Lung (tissue), 12 donors: ENCODE results near the gene CUBN. TPM values are rescaled to one million over a fixed set of nuclear protein-coding genes. Genes with fewer than 3 reads are reported as not detected.

ENCODE experiments used
- ATAC-seq: fragments of 200-7000 bp; cut with Tn5 transposase; one replicate; pipeline ENCODE4 v1.9.1; 2020; ENCODE audit warnings: moderate number of reproducible peaks; ENCODE audit not compliant: insufficient read depth, low FRiP score
- DNase-seq, 3 donors: peaks; one replicate each; pipeline ENCODE4 v3.0.0-alpha.2; 2013 to 2017
- H3K27ac ChIP-seq, 2 donors: one replicate each; pipeline ENCODE4 v1.5.1; 2013; ENCODE audit warnings: mild to moderate bottlenecking in 2 of 2, moderate library complexity in 2 of 2, control low read depth in 1 of 2, inconsistent platforms in 1 of 2, low read depth in 1 of 2, low read length in 1 of 2
- H3K27me3 ChIP-seq, 3 donors: one replicate each; pipeline ENCODE4 v1.5.1; 2013; ENCODE audit warnings: low read length in 2 of 3; ENCODE audit not compliant: control insufficient read depth in 3 of 3, insufficient read depth in 3 of 3
- H3K36me3 ChIP-seq, 4 donors: one replicate each; pipeline ENCODE4 v1.5.1; 2013; ENCODE audit warnings: low read length in 4 of 4, mild to moderate bottlenecking in 1 of 4, moderate library complexity in 1 of 4; ENCODE audit not compliant: control insufficient read depth in 4 of 4, insufficient read depth in 4 of 4
- H3K4me1 ChIP-seq, 5 donors: one replicate each; pipeline ENCODE4 v1.5.1; 2013; ENCODE audit warnings: low read length in 5 of 5, mild to moderate bottlenecking in 2 of 5, moderate library complexity in 1 of 5; ENCODE audit not compliant: control insufficient read depth in 5 of 5, insufficient read depth in 5 of 5
- H3K4me3 ChIP-seq: one replicate; pipeline ENCODE4 v1.5.1; 2013; ENCODE audit warnings: mild to moderate bottlenecking, control low read depth, moderate library complexity
- H3K9ac ChIP-seq, 2 donors: one replicate each; pipeline ENCODE4 v1.5.1; 2013; ENCODE audit warnings: low read length in 2 of 2, control low read depth in 1 of 2; ENCODE audit not compliant: insufficient read depth in 1 of 2
- H3K9me3 ChIP-seq, 4 donors: one replicate each; pipeline ENCODE4 v1.5.1; 2013; ENCODE audit warnings: low read length in 3 of 4, mild to moderate bottlenecking in 1 of 4, moderate library complexity in 1 of 4; ENCODE audit not compliant: control insufficient read depth in 4 of 4, insufficient read depth in 3 of 4
- CTCF ChIP-seq: IDR thresholded peaks from 2 replicates; pipeline ENCODE4 v1.5.1; 2012; ENCODE audit warnings: mild to moderate bottlenecking; ENCODE audit errors: control extremely low read depth, extremely low read depth
- WGBS, 2 donors: extraction: QIAGEN DNeasy Blood & Tissue Kit; methylation state at CpG; one replicate each; pipeline ENCODE4 v1.1.7; 2013; 5-methylcytosine and 5-hydroxymethylcytosine counted together
- polyA plus RNA-seq, 2 donors: library from polyadenylated mRNA; stranded (reverse); fragments of 200-250 nt; gene quantifications; one replicate each; pipeline ENCODE4 v1.2.1, GENCODE V29; 2013
- total RNA-seq, 2 donors: library from RNA; depleted of rRNA in 1 of 2; stranded (reverse); fragments of >200 nt in 1 of 2; gene quantifications; one replicate each; pipeline ENCODE4 v1.2.1, GENCODE V29; 2014 to 2021
- donor health status: control.
- donor health status: control.
- donor health status: Bipolar disorder and iron deficiency.
- donor health status: healthy.
- donor health status: DM: yes; HTN: yes; CAD: no.

The CUBN gene
- total and polyA plus RNA-seq, 4 donors = 0.33 to 5.1 (median 1.0) TPM

DNA sequence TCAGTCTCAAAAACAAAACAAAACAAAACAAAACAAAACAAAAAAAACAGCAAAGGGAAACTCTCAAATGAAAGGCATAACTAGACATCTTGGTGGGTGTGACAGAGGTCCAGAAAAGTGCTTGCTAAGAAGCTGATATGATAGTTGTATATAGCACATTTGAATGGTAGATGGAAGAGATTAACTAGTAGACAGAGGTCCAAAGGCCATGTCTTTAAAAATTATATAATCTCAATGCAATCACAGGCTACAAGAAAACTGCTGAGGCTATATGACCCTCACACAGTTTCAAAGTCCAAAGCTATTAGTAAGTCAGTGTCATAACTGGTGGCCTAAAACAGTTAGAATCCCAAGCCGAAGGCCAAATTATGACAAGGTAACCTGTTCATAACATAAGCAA is 15.6 kb upstream of the CUBN start:
- TF ChIP-seq CTCF = no peak
- ATAC-seq = no peak
- 95 to 98% methylated on average over 1 of the region's 1 CpG for WGBS, 2 donors

GRCh38 chr10:17144757-17145156 is 15.1 kb upstream of the CUBN start:
- Histone ChIP-seq H3K4me3 (no peak overlapping the region), H3K9ac (no peak overlapping the region), H3K4me1 (peaks cover 0 to 14% (median 0%) of the 10 kb centered on the region in 5 donors), H3K27ac (no peak overlapping the region), H3K27me3 (no peaks in the 10 kb centered on the region), H3K36me3 (peaks cover 0 to 2% (median 0%) of the 10 kb centered on the region in 4 donors), H3K9me3 (no peaks in the 10 kb centered on the region)
- ATAC-seq (no peak), DNase-seq (no peak)
- no peak for TF ChIP-seq CTCF
- 87 to 94% methylated on average over 5 of the region's 5 CpGs for WGBS, 2 donors

More for the DNA sequence above, 15.6 kb upstream of the CUBN start:
- Histone ChIP-seq H3K9me3 (no peaks in the 10 kb centered on the region), H3K27me3 (no peaks in the 10 kb centered on the region), H3K4me3 (no peak overlapping the region), H3K36me3 (peaks cover 0 to 2% (median 0%) of the 10 kb centered on the region in 4 donors), H3K4me1 (peaks cover 0 to 10% (median 0%) of the 10 kb centered on the region in 5 donors), H3K27ac (no peak overlapping the region), H3K9ac (no peak overlapping the region)
- DNase-seq = no peak

DNA sequence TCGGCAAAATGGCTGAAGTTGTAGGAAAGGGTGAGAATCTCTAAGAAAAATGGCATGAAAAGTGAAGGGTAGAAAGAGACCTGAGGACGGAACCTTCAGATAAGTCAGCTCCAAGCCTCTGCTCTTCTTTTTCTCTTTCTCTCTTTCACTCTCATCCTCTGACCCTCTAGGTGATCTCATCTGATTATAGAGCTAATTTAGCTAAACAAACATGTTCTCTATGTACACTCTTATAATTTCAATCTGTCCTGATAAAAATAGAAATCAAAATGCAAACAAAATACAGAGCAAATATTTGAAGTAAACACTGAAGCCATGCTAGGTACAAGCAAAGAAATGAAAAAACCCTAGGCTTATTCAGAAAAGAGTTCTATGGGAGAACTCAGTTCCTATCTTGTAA is 14.4 kb upstream of the CUBN start:
- Histone ChIP-seq H3K27me3 (no peaks in the 10 kb centered on the region), H3K4me3 (no peak overlapping the region), H3K9me3 (no peaks in the 10 kb centered on the region), H3K4me1 (peaks cover 0 to 21% (median 0%) of the 10 kb centered on the region in 5 donors), H3K27ac (no peak overlapping the region), H3K9ac (no peak overlapping the region), H3K36me3 (peaks cover 0 to 2% (median 0%) of the 10 kb centered on the region in 4 donors)
- no peak for DNase-seq
- WGBS, 2 donors = 94 to 95% methylated on average over 2 of the region's 2 CpGs
- no peak for ATAC-seq
- TF ChIP-seq CTCF = no peak
